Esophagus muscularis mucosa (tissue), 4 donors: ENCODE results near the gene TJP2. TPM values are rescaled to one million over a fixed set of nuclear protein-coding genes. Genes with fewer than 3 reads are reported as not detected.

ENCODE experiments used
- DNase-seq: peaks from one replicate; pipeline ENCODE4 v3.0.0-alpha.2; 2017; ENCODE audit errors: extremely low spot score
- H3K27ac ChIP-seq, 4 donors: fragments of 200-600 bp; sonication (generic); replicated peaks in 1 of 4; 1 replicate in 3 of 4; 2 replicates in 1 of 4; pipeline ENCODE4 v1.5.1; 2016 to 2019; ENCODE audit warnings: mild to moderate bottlenecking in 1 of 4
- H3K27me3 ChIP-seq, 4 donors: fragments of 200-600 bp; sonication (generic); one replicate each; pipeline versions ENCODE4 v1.5.1 to v1.6.0; 2016 to 2019
- H3K36me3 ChIP-seq, 4 donors: fragments of 200-600 bp; sonication (generic); one replicate each; pipeline ENCODE4 v1.5.1; 2016 to 2019
- H3K4me1 ChIP-seq, 4 donors: fragments of 200-600 bp; sonication (generic); one replicate each; pipeline ENCODE4 v1.5.1; 2016 to 2019
- H3K4me3 ChIP-seq, 4 donors: fragments of 200-600 bp; sonication (generic); 1 replicate in 2 of 4; 2 replicates in 2 of 4; pipeline ENCODE4 v1.5.1; 2016 to 2019; ENCODE audit warnings: mild to moderate bottlenecking in 4 of 4, moderate library complexity in 1 of 4
- H3K9me3 ChIP-seq, 4 donors: fragments of 200-600 bp; sonication (generic); 1 replicate in 3 of 4; 2 replicates in 1 of 4; pipeline ENCODE4 v1.5.1; 2016 to 2019
- CTCF ChIP-seq, 3 experiments: fragments of 200-600 bp in 2 of 3; fragments of 450-650 bp in 1 of 3; sonication (generic) in 2 of 3; IDR thresholded peaks; one replicate each; pipeline ENCODE4 v1.5.1; 2017 to 2019; ENCODE audit warnings: antibody characterized with exemption in 3 of 3, mild to moderate bottlenecking in 2 of 3, moderate library complexity in 1 of 3
- EP300 ChIP-seq: sonication (generic); formaldehyde crosslinking; IDR thresholded peaks from one replicate; pipeline ENCODE4 v1.6.1; 2017; ENCODE audit warnings: antibody characterized with exemption
- POLR2A ChIP-seq: fragments of 450-650 bp; IDR thresholded peaks from one replicate; pipeline ENCODE4 v1.6.1; 2017; ENCODE audit warnings: antibody characterized with exemption, moderate library complexity, mild to moderate bottlenecking, low read depth
- POLR2AphosphoS5 ChIP-seq, 2 donors: sonication (generic); formaldehyde crosslinking; IDR thresholded peaks; one replicate each; pipeline ENCODE4 v1.6.1; 2017; ENCODE audit warnings: antibody characterized with exemption in 2 of 2
- WGBS: methylation state at CpG from one replicate; pipeline ENCODE4 v1.1.5; 2018; 5-methylcytosine and 5-hydroxymethylcytosine counted together
- intact Hi-C: fragments of 100-400 bp; cut with DNase I; formaldehyde crosslinking; loops from one replicate; pipeline ENCODE4 v1.15.1; 2023
- total RNA-seq, 4 donors: library from RNA; depleted of rRNA; stranded (reverse); fragments of >200 nt; gene quantifications; one replicate each; pipeline versions ENCODE4 v1.1.0 to v1.2.1, GENCODE V29; 2016

TJP2 gene
- total RNA-seq, 4 donors from 2014 or later: 101 to 172 (median 125) TPM

- WGBS: 73% methylated on average over 5 of the region's 5 CpGs
- H3K36me3 ChIP-seq: no peaks in the 10 kb centered on the region
Measured at GRCh38 chr9:69194702-69195418, 20.8 kb downstream of the TJP2 start.

GRCh38 chr9:69195668-69196067 lies 21.6 kb downstream of the TJP2 start:
- intact Hi-C loops: no loop called here
- Histone ChIP-seq H3K27me3 (no peaks in the 10 kb centered on the region), H3K27ac (no peak overlapping the region), H3K9me3 (no peaks in the 10 kb centered on the region), H3K36me3 (no peaks in the 10 kb centered on the region), H3K4me3 (no peak overlapping the region), H3K4me1 (peaks cover 65 to 76% (median 74%) of the 10 kb centered on the region in 4 donors)
- WGBS: 76% methylated on average over 3 of the region's 3 CpGs
- no peak for DNase-seq
- TF ChIP-seq EP300: no peak
- TF ChIP-seq CTCF (IDR thresholded peaks at IDR 0.05): no peak
- no peak for TF ChIP-seq POLR2AphosphoS5 (IDR thresholded peaks at IDR 0.05)
- TF ChIP-seq POLR2A: no peak

More at GRCh38 chr9:69194702-69195418, 20.8 kb downstream of the TJP2 start:
- Histone ChIP-seq H3K27ac (no peak overlapping the region), H3K4me3 (no peak overlapping the region), H3K27me3 (no peaks in the 10 kb centered on the region), H3K9me3 (no peaks in the 10 kb centered on the region), H3K4me1 (peaks cover 64 to 76% (median 73%) of the 10 kb centered on the region in 4 donors)
- intact Hi-C loops: loop anchor here (5.0 kb wide), 1 partner anchor 73 kb away; no protein-coding TSS in a partner anchor
- no peak for DNase-seq
- no peak for TF ChIP-seq CTCF (IDR thresholded peaks at IDR 0.05)
- no peak for TF ChIP-seq EP300
- no peak for TF ChIP-seq POLR2AphosphoS5 (IDR thresholded peaks at IDR 0.05)
- no peak for TF ChIP-seq POLR2A

- no peak overlapping the region for H3K27ac ChIP-seq
- H3K9me3 ChIP-seq: no peaks in the 10 kb centered on the region
- H3K4me3 ChIP-seq: no peak overlapping the region
- intact Hi-C loops: no loop called here
- peaks cover 44 to 60% (median 58%) of the 10 kb centered on the region in 4 donors for H3K4me1 ChIP-seq
- no peak for TF ChIP-seq EP300
- 89% methylated on average over 4 of the region's 4 CpGs for WGBS
- no peaks in the 10 kb centered on the region for H3K36me3 ChIP-seq
- no peak for DNase-seq
- H3K27me3 ChIP-seq: no peaks in the 10 kb centered on the region
Measured at GRCh38 chr9:69197687-69198086, 23.6 kb downstream of the TJP2 start.

GRCh38 chr9:69198521-69199220 lies 24.6 kb downstream of the TJP2 start:
- no peak for DNase-seq
- no peaks in the 10 kb centered on the region for H3K9me3 ChIP-seq
- 48% methylated on average over 7 of the region's 7 CpGs for WGBS
- H3K4me1 ChIP-seq: peaks cover 35 to 58% (median 51%) of the 10 kb centered on the region in 4 donors
- H3K4me3 ChIP-seq: no peak overlapping the region
- peak overlapping the region in 1 of 4 donors; percentile 8 for H3K27ac ChIP-seq
- intact Hi-C loops: no loop called here
- no peaks in the 10 kb centered on the region for H3K27me3 ChIP-seq
- no peak for TF ChIP-seq CTCF (IDR thresholded peaks at IDR 0.05)
- no peak for TF ChIP-seq EP300
- TF ChIP-seq POLR2A: no peak
- TF ChIP-seq POLR2AphosphoS5 (IDR thresholded peaks at IDR 0.05): no peak
- H3K36me3 ChIP-seq: no peaks in the 10 kb centered on the region

- Histone ChIP-seq H3K9me3 (no peaks in the 10 kb centered on the region), H3K27me3 (no peaks in the 10 kb centered on the region), H3K27ac (peak overlapping the region in 2 of 4 donors; percentile 2 to 8), H3K4me1 (peaks cover 42 to 63% (median 55%) of the 10 kb centered on the region in 4 donors), H3K4me3 (no peak overlapping the region), H3K36me3 (no peaks in the 10 kb centered on the region)
- 67% methylated on average over 9 of the region's 9 CpGs for WGBS
- DNase-seq: no peak
- intact Hi-C loops: no loop called here
- TF ChIP-seq CTCF (IDR thresholded peaks at IDR 0.05) (peak in 1 of 3 experiments; percentile 18), POLR2A (no peak), POLR2AphosphoS5 (IDR thresholded peaks at IDR 0.05) (peak in 1 of 2 donors; percentile 44)
Measured at GRCh38 chr9:69199769-69200470, 25.8 kb downstream of the TJP2 start.
